Liver (tissue), 9 donors: ENCODE results near the gene MYOZ2. TPM values are rescaled to one million over a fixed set of nuclear protein-coding genes. Genes with fewer than 3 reads are reported as not detected.

Source experiments
- DNase-seq: peaks from one replicate; pipeline ENCODE4 v3.0.0-alpha.2; 2017; ENCODE audit warnings: low spot score
- H3K27ac ChIP-seq, 2 donors: one replicate each; pipeline ENCODE4 v1.7.0; 2013; ENCODE audit warnings: inconsistent platforms in 2 of 2, low read length in 2 of 2, control low read depth in 1 of 2, low read depth in 1 of 2, mild to moderate bottlenecking in 1 of 2
- H3K27me3 ChIP-seq, 4 donors: one replicate each; pipeline versions ENCODE4 v1.6.1 to v1.7.0; 2013; ENCODE audit warnings: low read length in 3 of 4, inconsistent platforms in 1 of 4, mild to moderate bottlenecking in 1 of 4, moderate library complexity in 1 of 4; ENCODE audit not compliant: control insufficient read depth in 4 of 4, insufficient read depth in 4 of 4
- H3K36me3 ChIP-seq, 4 donors: one replicate each; pipeline versions ENCODE4 v1.6.1 to v1.7.0; 2013; ENCODE audit warnings: low read length in 3 of 4, mild to moderate bottlenecking in 3 of 4, low read depth in 1 of 4, moderate library complexity in 1 of 4; ENCODE audit not compliant: control insufficient read depth in 4 of 4, insufficient read depth in 3 of 4
- H3K4me1 ChIP-seq, 4 donors: one replicate each; pipeline versions ENCODE4 v1.6.1 to v1.7.0; 2013; ENCODE audit warnings: low read length in 3 of 4, mild to moderate bottlenecking in 3 of 4, moderate library complexity in 1 of 4; ENCODE audit not compliant: control insufficient read depth in 4 of 4, insufficient read depth in 4 of 4
- H3K4me3 ChIP-seq, 3 donors: one replicate each; pipeline versions ENCODE4 v1.6.1 to v1.7.0; 2013; ENCODE audit warnings: low read length in 3 of 3, control low read depth in 1 of 3, low read depth in 1 of 3, mild to moderate bottlenecking in 1 of 3
- H3K9ac ChIP-seq, 2 donors: one replicate each; pipeline ENCODE4 v1.7.0; 2013; ENCODE audit warnings: low read length in 2 of 2, mild to moderate bottlenecking in 2 of 2, moderate library complexity in 2 of 2, control low read depth in 1 of 2, low read depth in 1 of 2
- H3K9me3 ChIP-seq, 4 donors: one replicate each; pipeline versions ENCODE4 v1.6.1 to v1.7.0; 2013; ENCODE audit warnings: low read length in 3 of 4; ENCODE audit not compliant: control insufficient read depth in 4 of 4
- ATF3 ChIP-seq: IDR thresholded peaks from 2 replicates; pipeline ENCODE4 v1.6.1; 2016; ENCODE audit warnings: antibody characterized with exemption
- CTCF ChIP-seq: fragments of 150-350 bp; IDR thresholded peaks from 2 replicates; pipeline ENCODE4 v1.5.1; 2017; ENCODE audit warnings: improper control_type of control experiment, low read depth, low read length; ENCODE audit not compliant: missing input control
- EGR1 ChIP-seq, 2 donors: IDR thresholded peaks; 2 replicates each; pipeline ENCODE4 v1.6.1; 2016 to 2018; ENCODE audit warnings: antibody characterized with exemption in 2 of 2, low read depth in 2 of 2
- FOXA2 ChIP-seq: IDR thresholded peaks from 2 replicates; pipeline ENCODE4 v1.6.1; 2016; ENCODE audit warnings: antibody characterized with exemption
- GABPA ChIP-seq, 2 donors: IDR thresholded peaks in 1 of 2; conservative IDR thresholded peaks in 1 of 2; 2 replicates each; pipeline ENCODE4 v1.6.1; 2016; ENCODE audit warnings: antibody characterized with exemption in 2 of 2, mild to moderate bottlenecking in 1 of 2, moderate library complexity in 1 of 2
- HNF4G ChIP-seq: IDR thresholded peaks from 2 replicates; pipeline ENCODE4 v1.6.1; 2016; ENCODE audit warnings: antibody characterized with exemption
- JUND ChIP-seq, 2 donors: IDR thresholded peaks; 2 replicates each; pipeline ENCODE4 v1.6.1; 2016; ENCODE audit warnings: antibody characterized with exemption in 2 of 2
- MAX ChIP-seq: IDR thresholded peaks from 2 replicates; pipeline ENCODE4 v1.6.1; 2016; ENCODE audit warnings: antibody characterized with exemption
- NR2F2 ChIP-seq: IDR thresholded peaks from 2 replicates; pipeline ENCODE4 v1.6.1; 2016; ENCODE audit warnings: antibody characterized with exemption
- RAD21 ChIP-seq, 2 donors: IDR thresholded peaks; 2 replicates each; pipeline ENCODE4 v1.6.1; 2016; ENCODE audit warnings: antibody characterized with exemption in 2 of 2, mild to moderate bottlenecking in 2 of 2
- RXRA ChIP-seq, 2 donors: IDR thresholded peaks; 2 replicates each; pipeline ENCODE4 v1.6.1; 2017 to 2018; ENCODE audit warnings: antibody characterized with exemption in 2 of 2, mild to moderate bottlenecking in 1 of 2
- SP1 ChIP-seq: IDR thresholded peaks from 2 replicates; pipeline ENCODE4 v1.6.1; 2018; ENCODE audit warnings: antibody characterized with exemption, mild to moderate bottlenecking
- TAF1 ChIP-seq: conservative IDR thresholded peaks from 2 replicates; pipeline ENCODE4 v1.6.1; 2016; ENCODE audit warnings: antibody characterized with exemption, mild to moderate bottlenecking
- YY1 ChIP-seq: IDR thresholded peaks from 2 replicates; pipeline ENCODE4 v1.6.1; 2016; ENCODE audit warnings: antibody characterized with exemption, mild to moderate bottlenecking
- ZBTB33 ChIP-seq: IDR thresholded peaks from 2 replicates; pipeline ENCODE4 v1.6.1; 2016; ENCODE audit warnings: antibody characterized with exemption
- WGBS: extraction: QIAGEN DNeasy Blood & Tissue Kit; methylation state at CpG from one replicate; pipeline ENCODE4 v1.1.7; 2013; 5-methylcytosine and 5-hydroxymethylcytosine counted together
- polyA plus RNA-seq, 2 donors: library from polyadenylated mRNA; stranded (reverse) in 1 of 2; unstranded in 1 of 2; fragments of 200-250 nt in 1 of 2; fragments of >200 nt in 1 of 2; fragmentation: Nextera tagmentation in 1 of 2; extraction: Ambion mirVana in 1 of 2; gene quantifications; one replicate each; pipeline versions ENCODE4 v1.2.1 to v1.2.3, GENCODE V29; 2013 to 2015
- total RNA-seq, 2 donors: library from RNA; depleted of rRNA; stranded (reverse); fragments of >200 nt; gene quantifications; one replicate each; pipeline ENCODE4 v1.2.3, GENCODE V29; 2014
- donor health status: healthy.
- donor health status: healthy.
- donor health status: healthy.
- donor health status: healthy.
- donor health status: healthy.

The MYOZ2 gene
- total and polyA plus RNA-seq, 4 donors: 0.03 to 0.08 TPM; not detected in 2

- Histone ChIP-seq H3K27me3 (peaks cover 0 to 3% (median 0%) of the 10 kb centered on the region in 4 donors), H3K9me3 (no peaks in the 10 kb centered on the region), H3K9ac (no peak overlapping the region), H3K27ac (no peak overlapping the region), H3K36me3 (no peaks in the 10 kb centered on the region), H3K4me1 (no peaks in the 10 kb centered on the region), H3K4me3 (no peak overlapping the region)
- no peak for TF ChIP-seq HNF4G
- no peak for TF ChIP-seq RAD21 (IDR thresholded peaks at IDR 0.05)
- no peak for TF ChIP-seq TAF1
- TF ChIP-seq JUND (IDR thresholded peaks at IDR 0.05): no peak
- no peak for TF ChIP-seq MAX
- TF ChIP-seq FOXA2: no peak
- TF ChIP-seq RXRA (IDR thresholded peaks at IDR 0.05): no peak
- no peak for TF ChIP-seq GABPA (IDR thresholded peaks at IDR 0.05 in 1 of 2, conservative IDR thresholded peaks at IDR 0.05 in 1 of 2)
- no peak for TF ChIP-seq CTCF
- TF ChIP-seq YY1: no peak
- TF ChIP-seq ATF3: no peak
- TF ChIP-seq ZBTB33: no peak
- WGBS: 88% methylated on average over 2 of the region's 2 CpGs
- no peak for DNase-seq
Measured at GRCh38 chr4:119184128-119184527, 48.5 kb downstream of the MYOZ2 start.

- no peaks in the 10 kb centered on the region for H3K27me3 ChIP-seq
- no peak for DNase-seq
- no peaks in the 10 kb centered on the region for H3K9me3 ChIP-seq
- H3K4me1 ChIP-seq: no peaks in the 10 kb centered on the region
- WGBS: 45% methylated on average over 1 of the region's 1 CpG
- no peak overlapping the region for H3K27ac ChIP-seq
- no peaks in the 10 kb centered on the region for H3K36me3 ChIP-seq
- no peak overlapping the region for H3K9ac ChIP-seq
- no peak for TF ChIP-seq YY1
- TF ChIP-seq EGR1 (IDR thresholded peaks at IDR 0.05; ENCODE audit: low read depth in 2 of 2): no peak
- TF ChIP-seq TAF1: no peak
- no peak for TF ChIP-seq RAD21 (IDR thresholded peaks at IDR 0.05)
- TF ChIP-seq JUND (IDR thresholded peaks at IDR 0.05): no peak
- no peak for TF ChIP-seq FOXA2
- peak; percentile 38 for TF ChIP-seq SP1
- no peak for TF ChIP-seq MAX
- peak; percentile 15 for TF ChIP-seq NR2F2
- TF ChIP-seq RXRA (IDR thresholded peaks at IDR 0.05): peak; percentile 25 to 54
- no peak overlapping the region for H3K4me3 ChIP-seq
Measured at GRCh38 chr4:119189638-119190037, 54.0 kb downstream of the MYOZ2 start.
